ENCODE data around the gene TUBB1.

Gene TUBB1

GRCh38 chr20:58997141-58997770 is 22.0 kb upstream of the TUBB1 start:
- no peak for DNase-seq (ENCODE audit: low read depth)
- TF ChIP-seq MYC (IDR thresholded peaks at IDR 0.05; ENCODE audit: low read depth, low read length) (no peak), CTCF (IDR thresholded peaks at IDR 0.05; ENCODE audit: low read depth, low read length) (no peak), POLR2A (IDR thresholded peaks at IDR 0.05; ENCODE audit: extremely low read depth, insufficient read length) (no peak), MAX (IDR thresholded peaks at IDR 0.05; ENCODE audit: low read depth, low read length) (no peak)
- no peak overlapping the region for H3K4me3 ChIP-seq (ENCODE audit: low read depth, low read length)

GRCh38 chr20:58998656-58999055 is 20.6 kb upstream of the TUBB1 start:
- no peak for DNase-seq (ENCODE audit: low read depth)
- H3K4me3 ChIP-seq (ENCODE audit: low read depth, low read length): no peak overlapping the region
- TF ChIP-seq POLR2A (IDR thresholded peaks at IDR 0.05; ENCODE audit: extremely low read depth, insufficient read length): no peak
- no peak for TF ChIP-seq CTCF (IDR thresholded peaks at IDR 0.05; ENCODE audit: low read depth, low read length)
- TF ChIP-seq MYC (IDR thresholded peaks at IDR 0.05; ENCODE audit: low read depth, low read length): no peak
- no peak for TF ChIP-seq MAX (IDR thresholded peaks at IDR 0.05; ENCODE audit: low read depth, low read length)

GRCh38 chr20:59000326-59000725 is 18.9 kb upstream of the TUBB1 start:
- DNase-seq (ENCODE audit: low read depth): no peak
- no peak overlapping the region for H3K4me3 ChIP-seq (ENCODE audit: low read depth, low read length)
- TF ChIP-seq POLR2A (IDR thresholded peaks at IDR 0.05; ENCODE audit: extremely low read depth, insufficient read length) (no peak), CTCF (IDR thresholded peaks at IDR 0.05; ENCODE audit: low read depth, low read length) (no peak), MYC (IDR thresholded peaks at IDR 0.05; ENCODE audit: low read depth, low read length) (no peak), MAX (IDR thresholded peaks at IDR 0.05; ENCODE audit: low read depth, low read length) (no peak)

GRCh38 chr20:59001068-59001448 is 18.2 kb upstream of the TUBB1 start:
- no peak for DNase-seq (ENCODE audit: low read depth)
- H3K4me3 ChIP-seq (ENCODE audit: low read depth, low read length): no peak overlapping the region
- TF ChIP-seq MAX (IDR thresholded peaks at IDR 0.05; ENCODE audit: low read depth, low read length): no peak
- TF ChIP-seq POLR2A (IDR thresholded peaks at IDR 0.05; ENCODE audit: extremely low read depth, insufficient read length): no peak
- no peak for TF ChIP-seq MYC (IDR thresholded peaks at IDR 0.05; ENCODE audit: low read depth, low read length)
- TF ChIP-seq CTCF (IDR thresholded peaks at IDR 0.05; ENCODE audit: low read depth, low read length): no peak

- no peak for TF ChIP-seq POLR2A (IDR thresholded peaks at IDR 0.05; ENCODE audit: extremely low read depth, insufficient read length)
- TF ChIP-seq CTCF (IDR thresholded peaks at IDR 0.05; ENCODE audit: low read depth, low read length): no peak
- no peak for TF ChIP-seq MAX (IDR thresholded peaks at IDR 0.05; ENCODE audit: low read depth, low read length)
- no peak for TF ChIP-seq MYC (IDR thresholded peaks at IDR 0.05; ENCODE audit: low read depth, low read length)
- H3K4me3 ChIP-seq (ENCODE audit: low read depth, low read length): no peak overlapping the region
- no peak for DNase-seq (ENCODE audit: low read depth)
Observed at GRCh38 chr20:59001449-59002171, 17.6 kb upstream of the TUBB1 start.

Measured in NB4 (cell line).